SK-N-SH (cell line): ENCODE data around the gene MUC20. TPM values are rescaled to one million over a fixed set of nuclear protein-coding genes. Genes with fewer than 3 reads are reported as not detected.

Source experiments
- CTCF ChIA-PET: fragments of 300-600, 350-600 bp; formaldehyde crosslinking; extraction: SDS; loops from one replicate; lab custom pipeline; 2021; lab: Yijun Ruan, JAX
- POLR2A ChIA-PET: fragments of 350-600 bp; sonication (Branson Sonifier 250); formaldehyde crosslinking; extraction: SDS; loops from one replicate; lab custom pipeline; 2020; ENCODE audit warnings: antibody characterized with exemption, inconsistent platforms; lab: Yijun Ruan, JAX
- DNase-seq: peaks from one replicate; pipeline ENCODE4 v3.0.0; 2012
- H2AFZ ChIP-seq: fragments of 200-600 bp; sonication (generic); 2 replicates; pipeline ENCODE4 v1.8.1; 2016; ENCODE audit warnings: antibody characterized with exemption, mild to moderate bottlenecking, low read depth
- H3F3A ChIP-seq: fragments of 200-600 bp; sonication (generic); replicated peaks from 2 replicates; pipeline ENCODE3; 2016; ENCODE audit warnings: antibody characterized with exemption, mild to moderate bottlenecking; ENCODE audit not compliant: insufficient read depth
- H3K27ac ChIP-seq, 2 experiments: fragments of 200-500 bp in 1 of 2; fragments of 200-600 bp in 1 of 2; sonication (Bioruptor generic) in 1 of 2; sonication (generic), shearing (Covaris generic) in 1 of 2; 2 replicates each; pipeline versions ENCODE4 v1.5.1 to v1.6.1; 2014 to 2016; ENCODE audit warnings: low read depth in 2 of 2, inconsistent platforms in 1 of 2, low read length in 1 of 2, mild to moderate bottlenecking in 1 of 2, mixed read lengths in 1 of 2
- H3K27me3 ChIP-seq: fragments of 200-600 bp; sonication (generic), shearing (Covaris generic); 2 replicates; pipeline ENCODE4 v1.6.1; 2016; ENCODE audit warnings: mixed run types; ENCODE audit not compliant: insufficient read depth
- H3K36me3 ChIP-seq, 2 experiments: fragments of 200-500 bp in 1 of 2; fragments of 200-600 bp in 1 of 2; sonication (Bioruptor generic) in 1 of 2; sonication (generic) in 1 of 2; replicated peaks in 1 of 2; 2 replicates each; pipeline versions ENCODE3 to v1.5.1; 2014 to 2016; ENCODE audit warnings: low read length in 1 of 2, mild to moderate bottlenecking in 1 of 2; ENCODE audit not compliant: insufficient read depth in 2 of 2, control insufficient read depth in 1 of 2
- H3K4me1 ChIP-seq, 2 experiments: fragments of 200-500 bp in 1 of 2; fragments of 200-600 bp in 1 of 2; sonication (Bioruptor generic) in 1 of 2; sonication (generic), shearing (Covaris generic) in 1 of 2; 2 replicates each; pipeline versions ENCODE4 v1.5.1 to v1.6.1; 2014 to 2016; ENCODE audit warnings: low read depth in 1 of 2, low read length in 1 of 2, mixed run types in 1 of 2; ENCODE audit not compliant: insufficient read depth in 2 of 2, control insufficient read depth in 1 of 2
- H3K4me2 ChIP-seq: fragments of 200-600 bp; sonication (generic), shearing (Covaris generic); 2 replicates; pipeline ENCODE4 v1.6.1; 2017; ENCODE audit warnings: mixed run types
- H3K4me3 ChIP-seq, 2 experiments: fragments of 200-500 bp in 1 of 2; fragments of 200-600 bp in 1 of 2; sonication (Bioruptor generic) in 1 of 2; sonication (generic), shearing (Covaris generic) in 1 of 2; 2 replicates each; pipeline versions ENCODE4 v1.5.1 to v1.8.1; 2014 to 2016; ENCODE audit warnings: low read depth in 2 of 2, inconsistent platforms in 1 of 2, low read length in 1 of 2, mild to moderate bottlenecking in 1 of 2, mixed read lengths in 1 of 2, moderate library complexity in 1 of 2
- H3K79me2 ChIP-seq: fragments of 200-600 bp; sonication (generic); 2 replicates; pipeline ENCODE4 v1.8.1; 2017; ENCODE audit warnings: mild to moderate bottlenecking; ENCODE audit not compliant: insufficient read depth
- H3K9ac ChIP-seq: fragments of 200-600 bp; sonication (generic); 2 replicates; pipeline ENCODE4 v1.6.1; 2017; ENCODE audit warnings: mixed run types
- H3K9me2 ChIP-seq: fragments of 200-600 bp; sonication (generic); 2 replicates; pipeline ENCODE4 v1.6.1; 2017; ENCODE audit warnings: mixed run types
- H3K9me3 ChIP-seq: fragments of 200-600 bp; sonication (generic); 2 replicates; pipeline ENCODE4 v1.6.1; 2017; ENCODE audit warnings: mixed run types, mild to moderate bottlenecking, moderate library complexity
- H4K20me1 ChIP-seq: fragments of 200-600 bp; sonication (generic); 2 replicates; pipeline ENCODE4 v1.6.1; 2017; ENCODE audit warnings: mild to moderate bottlenecking, mixed run types; ENCODE audit not compliant: insufficient read depth
- CHD2 ChIP-seq: fragments of 150-350 bp; IDR thresholded peaks from 2 replicates; pipeline ENCODE4 v1.6.1; 2018; ENCODE audit warnings: low read length; ENCODE audit not compliant: partially characterized antibody
- ELF1 ChIP-seq: IDR thresholded peaks from 2 replicates; pipeline ENCODE4 v1.4.0; 2012
- EZH2phosphoT487 ChIP-seq: fragments of 200-600 bp; sonication (generic); IDR thresholded peaks from 2 replicates; pipeline ENCODE4 v1.6.1; 2017; ENCODE audit warnings: low read depth, mixed run types, mild to moderate bottlenecking, antibody characterized with exemption, moderate library complexity, borderline replicate concordance
- FOXM1 ChIP-seq: IDR thresholded peaks from 2 replicates; pipeline ENCODE4 v1.4.0; 2012; ENCODE audit warnings: low read depth, mild to moderate bottlenecking
- GABPA ChIP-seq: IDR thresholded peaks from 2 replicates; pipeline ENCODE4 v1.4.0; 2012; ENCODE audit warnings: low read depth, mild to moderate bottlenecking
- GATA2 ChIP-seq: sonication (generic); formaldehyde crosslinking; IDR thresholded peaks from 2 replicates; pipeline ENCODE4 v1.5.0; 2020; ENCODE audit warnings: mild to moderate bottlenecking, missing genetic modification reagents
- MEF2A ChIP-seq: IDR thresholded peaks from 2 replicates; pipeline ENCODE4 v1.4.0; 2012; ENCODE audit warnings: low read depth, borderline replicate concordance
- MXI1 ChIP-seq: IDR thresholded peaks from 2 replicates; pipeline ENCODE4 v1.6.1; 2012; ENCODE audit warnings: mild to moderate bottlenecking, low read depth, low read length, improper control_type of control experiment
- NFIC ChIP-seq: IDR thresholded peaks from 2 replicates; pipeline ENCODE4 v1.4.0; 2012; ENCODE audit warnings: borderline replicate concordance
- REST ChIP-seq: IDR thresholded peaks from 2 replicates; pipeline ENCODE4 v1.6.1; 2012; ENCODE audit warnings: mild to moderate bottlenecking, low read depth, low read length, moderate library complexity
- RFX5 ChIP-seq: IDR thresholded peaks from 2 replicates; pipeline ENCODE4 v1.6.1; 2012; ENCODE audit warnings: mild to moderate bottlenecking, improper control_type of control experiment, low read length
- SIN3A ChIP-seq: IDR thresholded peaks from 2 replicates; pipeline ENCODE4 v1.6.1; 2012; ENCODE audit warnings: low read depth, mild to moderate bottlenecking, low read length, moderate library complexity, borderline replicate concordance
- SMC3 ChIP-seq: IDR thresholded peaks from 2 replicates; pipeline ENCODE4 v1.6.1; 2012; ENCODE audit warnings: low read depth, low read length, improper control_type of control experiment
- TCF12 ChIP-seq: IDR thresholded peaks from 2 replicates; pipeline ENCODE4 v1.4.0; 2012
- TEAD4 ChIP-seq: IDR thresholded peaks from 2 replicates; pipeline ENCODE4 v1.4.0; 2012; ENCODE audit warnings: mild to moderate bottlenecking, borderline replicate concordance; ENCODE audit not compliant: insufficient read depth
- YY1 ChIP-seq: IDR thresholded peaks from 2 replicates; pipeline ENCODE4 v1.4.0; 2012; ENCODE audit warnings: low read depth, mild to moderate bottlenecking
- WGBS: methylation state at CpG from one replicate; pipeline ENCODE4 v1.1.6; 2017; ENCODE audit warnings: low lambda C conversion rate; 5-methylcytosine and 5-hydroxymethylcytosine counted together
- polyA plus RNA-seq, 3 experiments: library from polyadenylated mRNA; depleted of rRNA; stranded (reverse); fragments of >200 nt; gene quantifications; 2 replicates each; pipeline ENCODE4 v1.2.3, GENCODE V29; 2012
- TF ChIP-seq, protein P1 (sequence below): fragments of 150-350 bp; IDR thresholded peaks from 2 replicates; pipeline ENCODE4 v1.6.1; 2016; ENCODE audit warnings: mild to moderate bottlenecking, low read depth, low read length
- TF ChIP-seq, protein P2 (sequence below): IDR thresholded peaks from 2 replicates; pipeline ENCODE4 v1.4.0; 2012; ENCODE audit warnings: low read depth, borderline replicate concordance
- TF ChIP-seq, protein P3 (sequence below): fragments of 200-600 bp; sonication (generic); IDR thresholded peaks from 2 replicates; pipeline ENCODE4 v1.6.1; 2017; ENCODE audit warnings: antibody characterized with exemption, mild to moderate bottlenecking, moderate library complexity

Gene MUC20
- polyA plus RNA-seq, 1 of the 3 experiments (the other 2 are of a cell fraction) = 0.31 TPM

- Histone ChIP-seq H3K9me3 (no peaks in the 10 kb centered on the region), H3K27me3 (no peaks in the 10 kb centered on the region; the same call in 1 of the 2 replicates), H3K36me3 (no peaks in the 10 kb centered on the region), H3K4me1 (peaks cover 0 to 17% of the 10 kb centered on the region in 2 experiments; a peak in 1 of 4 replicates), H3K27ac (no peak overlapping the region), H3K9ac (no peak overlapping the region), H3K79me2 (no peaks in the 10 kb centered on the region), H3K4me3 (no peak overlapping the region), H3K9me2 (no peaks in the 10 kb centered on the region), H4K20me1 (no peaks in the 10 kb centered on the region), H2AFZ (no peak overlapping the region), H3F3A (no peaks in the 10 kb centered on the region), H3K4me2 (no peak overlapping the region)
- POLR2A ChIA-PET = no interaction called here
- no peak for DNase-seq
- 76% methylated on average over 10 of the region's 11 CpGs for WGBS
- CTCF ChIA-PET = no interaction called here
- TF ChIP-seq NFIC (no peak), TCF12 (no peak), SMC3 (no peak), GATA2 (CRISPR knock-in tag) (no peak), MXI1 (no peak), YY1 (no peak), CHD2 (no peak), MEF2A (no peak), FOXM1 (no peak), SIN3A (no peak), REST (no peak), GABPA (no peak), EZH2phosphoT487 (no peak), TEAD4 (no peak), RFX5 (no peak), ELF1 (no peak)
- TF ChIP-seq, protein P1, sequence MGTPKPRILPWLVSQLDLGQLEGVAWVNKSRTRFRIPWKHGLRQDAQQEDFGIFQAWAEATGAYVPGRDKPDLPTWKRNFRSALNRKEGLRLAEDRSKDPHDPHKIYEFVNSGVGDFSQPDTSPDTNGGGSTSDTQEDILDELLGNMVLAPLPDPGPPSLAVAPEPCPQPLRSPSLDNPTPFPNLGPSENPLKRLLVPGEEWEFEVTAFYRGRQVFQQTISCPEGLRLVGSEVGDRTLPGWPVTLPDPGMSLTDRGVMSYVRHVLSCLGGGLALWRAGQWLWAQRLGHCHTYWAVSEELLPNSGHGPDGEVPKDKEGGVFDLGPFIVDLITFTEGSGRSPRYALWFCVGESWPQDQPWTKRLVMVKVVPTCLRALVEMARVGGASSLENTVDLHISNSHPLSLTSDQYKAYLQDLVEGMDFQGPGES = no peak
- TF ChIP-seq, protein P2, sequence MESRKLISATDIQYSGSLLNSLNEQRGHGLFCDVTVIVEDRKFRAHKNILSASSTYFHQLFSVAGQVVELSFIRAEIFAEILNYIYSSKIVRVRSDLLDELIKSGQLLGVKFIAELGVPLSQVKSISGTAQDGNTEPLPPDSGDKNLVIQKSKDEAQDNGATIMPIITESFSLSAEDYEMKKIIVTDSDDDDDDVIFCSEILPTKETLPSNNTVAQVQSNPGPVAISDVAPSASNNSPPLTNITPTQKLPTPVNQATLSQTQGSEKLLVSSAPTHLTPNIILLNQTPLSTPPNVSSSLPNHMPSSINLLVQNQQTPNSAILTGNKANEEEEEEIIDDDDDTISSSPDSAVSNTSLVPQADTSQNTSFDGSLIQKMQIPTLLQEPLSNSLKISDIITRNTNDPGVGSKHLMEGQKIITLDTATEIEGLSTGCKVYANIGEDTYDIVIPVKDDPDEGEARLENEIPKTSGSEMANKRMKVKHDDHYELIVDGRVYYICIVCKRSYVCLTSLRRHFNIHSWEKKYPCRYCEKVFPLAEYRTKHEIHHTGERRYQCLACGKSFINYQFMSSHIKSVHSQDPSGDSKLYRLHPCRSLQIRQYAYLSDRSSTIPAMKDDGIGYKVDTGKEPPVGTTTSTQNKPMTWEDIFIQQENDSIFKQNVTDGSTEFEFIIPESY = no peak
- TF ChIP-seq, protein P3, sequence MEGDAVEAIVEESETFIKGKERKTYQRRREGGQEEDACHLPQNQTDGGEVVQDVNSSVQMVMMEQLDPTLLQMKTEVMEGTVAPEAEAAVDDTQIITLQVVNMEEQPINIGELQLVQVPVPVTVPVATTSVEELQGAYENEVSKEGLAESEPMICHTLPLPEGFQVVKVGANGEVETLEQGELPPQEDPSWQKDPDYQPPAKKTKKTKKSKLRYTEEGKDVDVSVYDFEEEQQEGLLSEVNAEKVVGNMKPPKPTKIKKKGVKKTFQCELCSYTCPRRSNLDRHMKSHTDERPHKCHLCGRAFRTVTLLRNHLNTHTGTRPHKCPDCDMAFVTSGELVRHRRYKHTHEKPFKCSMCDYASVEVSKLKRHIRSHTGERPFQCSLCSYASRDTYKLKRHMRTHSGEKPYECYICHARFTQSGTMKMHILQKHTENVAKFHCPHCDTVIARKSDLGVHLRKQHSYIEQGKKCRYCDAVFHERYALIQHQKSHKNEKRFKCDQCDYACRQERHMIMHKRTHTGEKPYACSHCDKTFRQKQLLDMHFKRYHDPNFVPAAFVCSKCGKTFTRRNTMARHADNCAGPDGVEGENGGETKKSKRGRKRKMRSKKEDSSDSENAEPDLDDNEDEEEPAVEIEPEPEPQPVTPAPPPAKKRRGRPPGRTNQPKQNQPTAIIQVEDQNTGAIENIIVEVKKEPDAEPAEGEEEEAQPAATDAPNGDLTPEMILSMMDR = no peak
These were observed 10.7 kb downstream of the MUC20 start for GRCh38 chr3:195731356-195731905.
